ENCODE data around the gene COL25A1. TPM values are rescaled to one million over a fixed set of nuclear protein-coding genes. Genes with fewer than 3 reads are reported as not detected.

The COL25A1 gene
- total and polyA plus RNA-seq, 2 donors (not counting 3 experiments of a cell fraction or from before 2014, with no cell fraction given): 0.21 to 3.5 TPM

GRCh38 chr4:108963910-108964309, 338.5 kb downstream of the COL25A1 start:
- BruUV-seq (replicated peaks): no TSS peak
- Histone ChIP-seq H2AFZ (ENCODE audit: low read depth, low read length) (no peak overlapping the region), H3K27ac (ENCODE audit: insufficient read depth, low read depth, low read length) (no peak overlapping the region), H3K36me3 (ENCODE audit: control insufficient read depth in 2 of 2, extremely low read depth in 1 of 2, insufficient read depth in 2 of 2, low read length in 2 of 2) (no peaks in the 10 kb centered on the region), H3K9me1 (replicated peaks; ENCODE audit: control insufficient read depth, extremely low read depth, insufficient read depth, low read length) (no peaks in the 10 kb centered on the region), H3K4me2 (ENCODE audit: insufficient read depth, low read length) (no peak overlapping the region), H3K4me3 (replicated peaks in 1 of 3; ENCODE audit: insufficient read depth in 1 of 3, low read depth in 1 of 3, low read length in 3 of 3) (no peak overlapping the region), H3K9me3 (replicated peaks; ENCODE audit: control insufficient read depth, insufficient read depth, low read length) (no peaks in the 10 kb centered on the region), H3K79me2 (ENCODE audit: control insufficient read depth, insufficient read depth, low read length) (no peaks in the 10 kb centered on the region), H4K20me1 (replicated peaks; ENCODE audit: control insufficient read depth, extremely low read depth, insufficient read depth, low read length) (no peaks in the 10 kb centered on the region), H3K4me1 (ENCODE audit: control insufficient read depth, extremely low read depth, insufficient read depth, low read length) (peaks cover 12% of the 10 kb centered on the region), H3K27me3 (ENCODE audit: control insufficient read depth in 2 of 2, insufficient read depth in 2 of 2, low read length in 2 of 2) (no peaks in the 10 kb centered on the region), H3K9ac (replicated peaks; ENCODE audit: extremely low read depth, insufficient read depth, low read length) (no peak overlapping the region)
- dilution Hi-C loops (cut with MboI; ENCODE audit: extremely low pct_ligation_motif_present, low sequenced_read_pairs) (no loop called here), intact Hi-C loops (cut with micrococcal nuclease) (no loop called here)
- CTCF ChIA-PET: no interaction called here
- DNase-seq (ENCODE audit: low read depth, low spot score): no peak
- TF ChIP-seq JUN (IDR thresholded peaks at IDR 0.05; ENCODE audit: borderline replicate concordance, insufficient read depth, insufficient read length, low read depth): no peak
- POLR2A ChIA-PET: no interaction called here
- FAIRE-seq: no peak

GRCh38 chr4:108959491-108959890, 343.0 kb downstream of the COL25A1 start:
- Histone ChIP-seq H3K9ac (replicated peaks; ENCODE audit: extremely low read depth, insufficient read depth, low read length) (no peak overlapping the region), H3K4me2 (ENCODE audit: insufficient read depth, low read length) (no peak overlapping the region), H3K9me3 (replicated peaks; ENCODE audit: control insufficient read depth, insufficient read depth, low read length) (no peaks in the 10 kb centered on the region), H3K4me3 (replicated peaks in 1 of 3; ENCODE audit: insufficient read depth in 1 of 3, low read depth in 1 of 3, low read length in 3 of 3) (no peak overlapping the region), H2AFZ (ENCODE audit: low read depth, low read length) (no peak overlapping the region), H3K79me2 (ENCODE audit: control insufficient read depth, insufficient read depth, low read length) (no peaks in the 10 kb centered on the region), H3K36me3 (ENCODE audit: control insufficient read depth in 2 of 2, extremely low read depth in 1 of 2, insufficient read depth in 2 of 2, low read length in 2 of 2) (no peaks in the 10 kb centered on the region), H3K9me1 (replicated peaks; ENCODE audit: control insufficient read depth, extremely low read depth, insufficient read depth, low read length) (no peaks in the 10 kb centered on the region), H3K27me3 (ENCODE audit: control insufficient read depth in 2 of 2, insufficient read depth in 2 of 2, low read length in 2 of 2) (no peaks in the 10 kb centered on the region), H4K20me1 (replicated peaks; ENCODE audit: control insufficient read depth, extremely low read depth, insufficient read depth, low read length) (no peaks in the 10 kb centered on the region), H3K4me1 (ENCODE audit: control insufficient read depth, extremely low read depth, insufficient read depth, low read length) (peaks cover 20% of the 10 kb centered on the region), H3K27ac (ENCODE audit: insufficient read depth, low read depth, low read length) (no peak overlapping the region)
- TF ChIP-seq MYC (IDR thresholded peaks at IDR 0.05; ENCODE audit: low read depth, low read length): no peak
- no peak for TF ChIP-seq GATA2 (IDR thresholded peaks at IDR 0.05; ENCODE audit: insufficient read depth, insufficient read length, low read depth, low read length)
- no peak for TF ChIP-seq MAX (IDR thresholded peaks at IDR 0.05; ENCODE audit: insufficient read depth, insufficient read length)
- no peak for TF ChIP-seq CTCF (IDR thresholded peaks at IDR 0.05; ENCODE audit: extremely low read depth in 1 of 2, insufficient read depth in 1 of 2, low read depth in 1 of 2, low read length in 2 of 2)
- no peak for TF ChIP-seq EZH2 (IDR thresholded peaks at IDR 0.05; ENCODE audit: borderline replicate concordance, low read depth, low read length, severe bottlenecking)
- no peak for TF ChIP-seq FOS (IDR thresholded peaks at IDR 0.05; ENCODE audit: borderline replicate concordance, insufficient read depth, low read length)
- TF ChIP-seq POLR2A (IDR thresholded peaks at IDR 0.05; ENCODE audit: low read depth, low read length): no peak
- no peak for TF ChIP-seq POLR2AphosphoS5 (IDR thresholded peaks at IDR 0.05; ENCODE audit: insufficient read depth, low read depth, low read length)
- TF ChIP-seq JUN (IDR thresholded peaks at IDR 0.05; ENCODE audit: borderline replicate concordance, insufficient read depth, insufficient read length, low read depth): no peak
- BruUV-seq (replicated peaks): no TSS peak
- dilution Hi-C loops (cut with MboI; ENCODE audit: extremely low pct_ligation_motif_present, low sequenced_read_pairs): no loop called here
- DNase-seq (ENCODE audit: low read depth, low spot score) (no peak), FAIRE-seq (no peak)
- POLR2A ChIA-PET: no interaction called here
- CTCF ChIA-PET: interaction anchor here (0.6 kb wide), 1 partner anchor 339 kb away, joined by 3 read pairs; no protein-coding TSS in a partner anchor
- intact Hi-C loops (cut with micrococcal nuclease): no loop called here
